ENCODE results near the gene KIF5A. TPM values are rescaled to one million over a fixed set of nuclear protein-coding genes. Genes with fewer than 3 reads are reported as not detected.
A peak's percentile ranks its signal among the peaks of the same experiment; 100 is the strongest.

Gene KIF5A
- total RNA-seq, 1 donor from 2014 or later = 0.16 TPM

DNA sequence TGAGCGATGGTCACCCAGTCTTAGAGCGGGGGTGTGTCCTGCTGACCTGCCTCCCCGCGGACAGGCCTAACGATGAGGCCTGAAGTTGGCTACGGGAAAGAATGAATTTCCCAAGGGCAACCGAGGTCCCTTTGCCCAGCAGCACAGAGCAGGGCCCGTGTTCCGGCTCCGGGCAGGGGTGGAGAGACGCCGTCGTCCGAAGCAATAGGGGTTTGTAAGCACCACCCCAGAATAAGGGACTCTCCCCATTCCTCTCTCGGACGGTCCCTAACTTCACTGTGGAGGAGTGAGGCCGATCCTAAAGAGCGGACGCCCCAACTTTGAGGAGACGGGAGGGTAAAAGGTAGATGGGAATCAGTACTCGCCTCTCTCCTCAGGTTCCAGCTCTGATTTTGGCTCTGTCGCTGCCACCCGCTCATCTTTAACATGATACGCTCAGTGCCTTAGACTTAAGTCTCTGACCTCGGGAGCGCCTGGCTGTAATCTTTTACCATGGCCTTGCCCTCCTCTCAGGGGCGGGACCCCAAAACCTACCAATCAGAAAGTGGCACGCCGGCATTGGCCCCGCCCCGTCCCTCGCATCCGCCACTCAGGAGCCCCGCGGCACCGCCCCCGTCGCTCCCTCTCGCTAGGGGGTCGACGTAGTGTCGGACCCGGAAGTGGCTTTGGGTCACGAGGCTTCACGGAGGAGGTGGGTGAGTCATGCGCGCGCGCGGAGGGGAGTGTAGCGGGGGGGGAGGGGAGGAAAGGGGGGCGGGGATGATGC lies 29.6 kb upstream of the KIF5A start, which contains the start of gene DDIT3:
Gene DDIT3, minus strand, starts transcription at position 462 of the 766 bp plus-strand sequence. CDS start 3,108 bp downstream, outside the sequence.
- ATAC-seq = peak; percentile 81

DNA sequence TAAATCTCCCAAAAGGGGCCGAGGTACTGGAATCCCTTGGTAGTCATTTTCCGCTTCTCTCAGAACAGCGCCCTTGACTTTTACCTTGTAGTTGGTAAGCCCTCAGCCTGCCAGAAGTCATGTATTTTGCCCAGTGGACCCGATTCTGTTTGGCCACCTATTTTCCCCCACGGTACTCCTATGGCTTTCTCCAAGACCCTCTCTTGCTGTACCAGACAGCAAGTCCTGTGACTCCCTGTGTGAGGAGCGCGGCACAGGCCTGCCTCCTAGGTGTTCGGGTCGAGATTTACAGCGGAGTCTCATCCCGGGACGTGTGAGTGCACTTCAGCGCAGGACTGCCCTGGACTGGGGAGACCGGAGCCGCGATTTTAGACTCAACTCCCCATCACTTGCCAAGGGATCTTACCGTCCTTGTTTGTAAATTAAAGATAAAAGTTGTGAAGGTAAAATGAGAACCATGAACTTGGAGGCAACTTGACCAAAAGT lies 28.3 kb upstream of the KIF5A start:
- ATAC-seq = no peak

DNA sequence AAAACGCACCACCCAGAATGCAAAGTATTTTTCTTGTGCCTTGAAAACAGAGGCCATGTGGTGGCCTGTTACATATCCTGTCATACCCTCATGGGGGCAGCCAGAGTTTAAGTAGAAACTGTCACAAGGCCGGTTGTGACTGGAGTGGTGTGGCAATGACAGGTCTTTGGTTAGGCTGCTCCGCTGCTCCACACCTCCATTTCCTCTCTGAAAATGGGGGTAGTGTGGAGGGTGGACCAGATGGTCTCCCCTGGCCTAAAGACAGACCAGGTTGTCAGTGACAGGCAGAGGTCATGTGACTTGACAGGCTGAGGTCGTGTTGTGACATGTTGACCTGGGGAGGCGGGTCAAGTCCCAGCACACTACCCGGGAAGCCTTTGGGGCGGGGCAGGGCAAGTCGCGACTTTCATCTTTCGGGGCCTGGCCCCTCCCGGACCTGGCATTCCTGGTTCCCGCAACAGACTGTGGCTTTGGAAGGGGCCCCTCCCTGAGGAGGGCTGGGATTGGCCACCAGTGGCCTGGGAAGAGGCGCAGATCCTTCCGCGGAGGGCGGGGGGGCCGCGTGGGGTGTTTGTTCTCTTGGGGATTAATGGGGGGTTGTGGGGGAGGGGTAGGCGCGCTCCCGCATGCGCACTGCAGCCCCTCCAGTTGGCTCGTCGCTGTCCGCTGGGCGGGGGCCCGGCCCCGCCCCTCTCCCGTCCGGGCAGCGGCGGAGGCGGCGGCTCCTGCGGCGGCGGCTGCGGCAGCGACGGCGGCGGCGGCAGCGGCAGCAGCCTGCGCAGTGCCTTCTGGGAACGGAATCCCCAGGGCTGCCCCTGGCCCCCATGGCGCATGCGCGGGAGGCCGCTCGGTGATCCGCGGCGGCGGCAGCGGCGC lies 27.6 kb upstream of the KIF5A start, which contains the start of gene MBD6:
Gene MBD6, plus strand, starts transcription at position 814 of the 876 bp plus-strand sequence. CDS start 1,480 bp downstream, outside the sequence.
- peak; percentile 64 for ATAC-seq

DNA sequence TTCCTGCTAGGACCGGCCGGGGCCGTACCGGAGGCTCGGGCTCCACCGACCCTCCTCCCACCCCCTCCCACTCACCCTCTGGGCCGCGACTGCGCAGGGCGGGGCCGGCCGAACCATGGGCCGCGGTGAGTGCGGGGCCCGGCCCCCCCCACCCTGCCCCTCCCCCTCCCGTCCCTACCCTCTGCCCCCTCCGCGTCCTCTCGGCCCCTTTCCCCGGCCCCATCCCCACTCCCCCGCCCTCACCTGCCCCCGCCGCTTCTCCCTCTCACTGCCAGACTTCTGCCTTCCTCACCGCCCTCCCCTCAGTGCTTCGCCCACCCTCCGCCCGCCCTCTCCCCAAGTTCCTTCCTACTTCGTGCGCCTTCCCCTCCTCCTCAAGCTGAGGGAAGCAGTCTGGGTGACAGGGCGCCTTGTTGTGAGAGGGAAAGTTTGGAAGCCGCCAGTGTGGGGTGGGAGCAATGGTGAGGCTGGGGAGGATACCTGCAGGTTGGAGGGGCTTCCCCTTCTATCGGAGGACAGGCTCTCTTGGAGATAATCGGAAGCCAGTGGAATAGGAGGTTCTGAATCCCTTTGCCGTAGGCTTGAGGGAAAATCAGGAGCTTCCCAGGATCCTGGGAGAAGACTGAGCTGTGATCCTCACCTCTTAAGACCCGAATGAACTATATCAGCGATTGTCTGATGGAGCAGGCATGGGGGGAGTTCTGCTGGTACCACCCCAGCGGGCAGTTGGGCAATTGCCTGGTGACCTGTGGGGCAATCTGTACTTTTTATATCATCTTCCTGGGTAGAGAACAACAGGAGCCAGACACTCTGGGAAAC lies 26.7 kb upstream of the KIF5A start:
- ATAC-seq = no peak

DNA sequence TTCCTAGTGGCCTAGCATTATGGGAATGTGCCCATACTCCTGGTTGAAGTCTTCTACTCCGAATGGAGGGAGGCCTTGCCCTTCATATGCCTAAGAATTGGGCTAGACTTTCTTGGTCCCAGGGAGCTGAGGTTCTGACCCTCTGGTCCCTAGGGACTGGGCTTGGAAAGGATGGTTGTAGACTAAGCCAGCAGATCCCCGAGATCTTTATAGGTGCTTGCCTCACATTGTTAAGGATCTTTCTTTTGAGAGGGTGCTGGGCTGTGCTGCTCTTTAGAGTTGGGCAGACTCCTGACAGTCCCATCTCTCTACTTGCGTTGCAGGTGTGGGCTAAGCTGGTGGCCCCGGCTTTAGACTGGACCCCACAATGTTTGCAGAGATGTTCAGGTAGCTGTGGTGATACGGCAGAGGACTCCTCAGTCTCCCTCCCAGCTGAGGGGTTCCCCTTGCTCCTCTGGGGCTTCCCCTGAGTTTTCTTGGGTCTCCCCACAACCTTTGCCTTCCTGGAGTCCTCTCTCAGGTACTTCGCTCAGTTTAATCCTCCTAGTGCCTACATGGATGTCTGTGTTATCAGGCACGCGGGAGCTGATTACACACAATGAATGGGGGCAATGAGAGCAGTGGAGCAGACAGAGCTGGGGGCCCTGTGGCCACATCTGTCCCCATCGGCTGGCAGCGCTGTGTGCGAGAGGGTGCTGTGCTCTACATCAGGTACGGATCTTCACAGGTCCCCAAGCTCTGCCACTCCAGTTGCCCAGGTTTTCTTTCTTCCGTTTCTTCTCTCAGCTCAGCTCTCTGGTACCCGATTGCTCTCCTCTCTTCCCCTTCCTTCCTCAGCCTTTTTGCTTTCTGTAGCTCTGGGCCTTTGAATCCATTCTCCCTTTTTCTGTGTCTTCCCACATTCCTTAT lies 25.9 kb upstream of the KIF5A start:
- no peak for ATAC-seq

DNA sequence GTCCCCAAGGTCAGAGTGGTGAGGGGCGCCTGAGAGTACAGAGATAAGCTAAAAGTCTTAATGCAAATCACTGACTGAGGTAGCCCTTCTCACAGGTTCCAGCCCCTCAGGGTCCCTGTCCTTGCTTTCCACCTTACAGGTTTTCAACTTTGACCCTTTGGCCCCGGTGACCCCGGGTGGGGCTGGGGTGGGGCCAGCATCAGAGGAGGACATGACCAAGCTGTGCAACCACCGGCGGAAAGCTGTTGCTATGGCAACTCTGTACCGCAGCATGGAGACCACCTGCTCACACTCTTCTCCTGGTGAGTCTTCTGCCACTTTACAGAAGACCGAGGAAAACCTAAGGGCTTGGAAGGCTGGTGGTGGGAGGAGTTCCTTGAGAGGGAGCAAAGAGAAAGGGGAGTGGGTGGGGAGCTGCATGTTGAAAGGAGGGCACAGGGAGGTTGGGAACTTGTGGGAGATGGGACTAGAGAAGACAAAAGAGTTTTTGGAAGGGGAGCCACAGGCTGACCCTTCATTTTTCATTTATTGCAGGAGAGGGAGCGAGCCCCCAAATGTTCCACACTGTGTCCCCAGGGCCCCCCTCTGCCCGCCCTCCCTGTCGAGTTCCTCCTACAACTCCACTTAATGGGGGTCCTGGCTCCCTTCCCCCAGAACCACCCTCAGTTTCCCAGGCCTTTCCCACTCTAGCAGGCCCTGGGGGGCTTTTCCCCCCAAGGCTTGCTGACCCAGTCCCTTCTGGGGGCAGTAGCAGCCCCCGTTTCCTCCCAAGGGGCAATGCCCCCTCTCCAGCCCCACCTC lies 24.8 kb upstream of the KIF5A start:
- ATAC-seq = no peak

DNA sequence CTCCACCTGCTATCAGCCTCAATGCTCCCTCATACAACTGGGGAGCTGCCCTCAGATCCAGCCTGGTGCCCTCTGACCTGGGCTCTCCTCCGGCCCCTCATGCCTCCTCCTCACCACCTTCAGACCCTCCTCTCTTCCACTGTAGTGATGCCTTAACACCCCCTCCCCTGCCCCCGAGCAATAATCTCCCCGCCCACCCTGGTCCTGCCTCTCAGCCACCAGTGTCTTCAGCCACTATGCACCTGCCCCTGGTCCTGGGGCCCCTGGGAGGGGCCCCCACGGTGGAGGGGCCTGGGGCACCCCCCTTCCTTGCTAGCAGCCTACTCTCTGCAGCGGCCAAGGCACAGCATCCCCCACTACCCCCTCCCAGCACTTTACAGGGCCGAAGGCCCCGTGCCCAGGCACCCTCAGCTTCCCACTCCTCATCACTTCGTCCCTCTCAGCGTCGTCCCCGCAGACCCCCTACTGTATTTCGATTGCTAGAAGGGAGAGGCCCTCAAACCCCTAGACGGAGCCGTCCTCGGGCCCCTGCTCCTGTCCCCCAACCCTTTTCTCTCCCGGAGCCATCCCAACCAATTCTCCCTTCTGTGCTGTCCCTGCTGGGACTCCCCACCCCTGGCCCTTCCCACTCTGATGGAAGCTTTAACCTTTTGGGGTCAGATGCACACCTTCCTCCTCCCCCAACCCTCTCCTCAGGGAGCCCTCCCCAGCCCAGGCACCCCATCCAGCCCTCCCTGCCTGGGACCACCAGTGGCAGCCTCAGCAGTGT lies 24.0 kb upstream of the KIF5A start:
- ATAC-seq = no peak

DNA sequence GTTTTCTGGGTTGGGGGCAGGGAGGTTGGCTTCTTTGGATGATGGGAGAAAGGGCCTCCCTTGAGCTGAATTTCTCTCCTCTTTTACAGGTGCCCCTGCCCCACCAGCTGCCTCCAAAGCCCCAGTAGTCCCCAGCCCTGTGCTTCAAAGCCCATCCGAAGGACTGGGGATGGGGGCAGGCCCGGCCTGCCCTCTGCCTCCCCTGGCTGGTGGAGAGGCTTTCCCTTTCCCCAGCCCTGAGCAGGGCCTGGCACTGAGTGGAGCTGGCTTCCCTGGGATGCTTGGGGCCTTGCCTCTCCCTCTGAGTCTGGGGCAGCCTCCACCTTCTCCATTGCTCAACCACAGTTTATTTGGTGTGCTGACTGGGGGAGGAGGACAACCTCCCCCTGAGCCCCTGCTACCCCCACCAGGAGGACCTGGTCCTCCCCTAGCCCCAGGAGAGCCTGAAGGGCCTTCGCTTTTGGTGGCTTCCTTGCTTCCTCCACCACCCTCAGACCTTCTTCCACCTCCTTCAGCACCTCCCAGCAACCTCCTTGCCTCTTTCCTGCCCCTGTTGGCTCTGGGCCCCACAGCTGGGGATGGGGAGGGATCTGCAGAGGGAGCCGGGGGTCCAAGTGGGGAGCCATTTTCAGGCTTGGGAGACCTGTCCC lies 23.2 kb upstream of the KIF5A start:
- ATAC-seq = no peak

DNA sequence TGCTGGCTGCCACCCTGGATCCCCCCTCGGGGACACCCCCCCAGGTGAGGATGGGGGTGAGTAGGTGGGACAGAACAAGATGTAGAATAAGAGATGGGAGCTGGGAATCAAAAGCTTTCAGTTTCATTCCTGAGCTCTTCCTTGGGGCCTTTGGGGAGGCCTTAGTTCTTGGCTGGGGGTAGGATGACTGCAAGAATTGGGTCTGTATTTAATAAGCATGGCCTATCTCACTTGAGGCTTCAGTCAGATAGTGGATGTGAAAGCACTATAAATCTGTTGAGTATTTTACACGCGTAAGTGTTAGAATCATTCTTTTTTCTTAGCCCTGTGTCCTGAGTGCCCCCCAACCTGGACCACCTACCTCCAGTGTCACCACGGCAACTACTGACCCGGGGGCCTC lies 22.7 kb upstream of the KIF5A start:
- ATAC-seq = no peak

DNA sequence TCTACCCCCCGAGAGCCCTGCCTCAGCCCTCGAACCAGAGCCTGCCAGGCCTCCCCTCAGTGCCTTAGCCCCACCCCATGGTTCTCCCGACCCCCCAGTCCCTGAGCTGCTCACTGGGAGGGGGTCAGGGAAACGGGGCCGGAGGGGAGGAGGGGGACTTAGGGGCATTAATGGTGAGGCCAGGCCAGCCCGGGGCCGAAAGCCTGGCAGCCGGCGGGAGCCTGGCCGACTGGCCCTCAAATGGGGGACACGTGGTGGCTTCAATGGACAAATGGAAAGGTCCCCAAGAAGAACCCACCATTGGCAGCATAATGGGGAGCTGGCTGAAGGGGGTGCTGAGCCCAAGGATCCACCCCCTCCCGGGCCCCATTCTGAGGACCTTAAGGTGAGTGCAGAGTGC lies 21.7 kb upstream of the KIF5A start:
- no peak for ATAC-seq

DNA sequence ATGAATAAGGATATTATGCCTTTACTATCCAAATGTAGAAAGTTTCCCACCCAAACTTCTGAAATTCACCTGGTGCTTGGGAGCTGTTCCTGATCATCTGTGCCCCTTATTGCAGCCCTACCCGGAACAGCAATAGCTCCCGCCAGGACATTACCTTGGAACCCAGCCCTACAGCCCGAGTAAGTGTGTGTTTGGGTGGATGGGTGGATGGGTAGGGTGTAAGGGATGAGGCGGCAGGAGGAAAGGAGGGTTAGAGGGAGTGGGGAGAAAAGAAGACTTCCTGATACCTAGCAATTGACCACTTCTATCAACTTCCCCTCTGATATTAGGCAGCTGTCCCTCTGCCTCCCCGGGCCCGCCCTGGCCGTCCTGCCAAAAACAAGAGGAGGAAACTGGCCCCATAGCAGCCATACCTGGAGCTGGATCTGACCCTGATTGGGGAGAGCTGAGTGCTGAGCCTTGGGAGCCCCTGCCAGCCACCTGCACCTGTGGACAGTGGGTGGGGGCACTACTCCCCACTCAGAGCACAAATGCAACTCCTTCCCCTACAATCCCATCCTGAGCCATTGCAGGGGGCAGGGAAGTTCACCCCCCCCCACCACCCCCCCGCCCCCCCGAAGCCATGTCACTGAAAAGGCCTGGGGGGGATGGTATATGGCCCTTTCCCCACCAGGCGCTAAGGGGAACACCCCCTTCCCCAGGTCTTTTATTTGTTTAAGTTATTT lies 20.9 kb upstream of the KIF5A start:
- ATAC-seq = no peak

DNA sequence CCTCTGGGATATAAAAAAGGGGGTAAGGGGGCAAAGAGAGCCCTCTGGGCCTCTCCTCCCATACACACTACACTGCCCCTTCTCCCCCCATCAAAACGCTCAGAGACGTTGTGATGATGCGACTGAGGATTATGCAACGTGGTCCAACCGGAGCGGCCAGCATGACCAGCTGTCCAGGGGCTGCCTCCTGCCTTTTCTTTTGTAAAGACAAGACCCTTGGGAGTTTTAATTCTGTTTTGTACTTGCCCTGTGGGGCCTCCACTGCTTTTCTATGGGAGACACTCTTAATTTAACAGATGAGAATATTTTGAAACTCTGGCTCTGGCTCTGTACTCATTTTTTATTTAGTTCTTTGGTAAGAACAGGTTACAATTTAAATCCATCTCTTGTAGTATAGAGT lies 20.0 kb upstream of the KIF5A start:
- ATAC-seq = no peak

DNA sequence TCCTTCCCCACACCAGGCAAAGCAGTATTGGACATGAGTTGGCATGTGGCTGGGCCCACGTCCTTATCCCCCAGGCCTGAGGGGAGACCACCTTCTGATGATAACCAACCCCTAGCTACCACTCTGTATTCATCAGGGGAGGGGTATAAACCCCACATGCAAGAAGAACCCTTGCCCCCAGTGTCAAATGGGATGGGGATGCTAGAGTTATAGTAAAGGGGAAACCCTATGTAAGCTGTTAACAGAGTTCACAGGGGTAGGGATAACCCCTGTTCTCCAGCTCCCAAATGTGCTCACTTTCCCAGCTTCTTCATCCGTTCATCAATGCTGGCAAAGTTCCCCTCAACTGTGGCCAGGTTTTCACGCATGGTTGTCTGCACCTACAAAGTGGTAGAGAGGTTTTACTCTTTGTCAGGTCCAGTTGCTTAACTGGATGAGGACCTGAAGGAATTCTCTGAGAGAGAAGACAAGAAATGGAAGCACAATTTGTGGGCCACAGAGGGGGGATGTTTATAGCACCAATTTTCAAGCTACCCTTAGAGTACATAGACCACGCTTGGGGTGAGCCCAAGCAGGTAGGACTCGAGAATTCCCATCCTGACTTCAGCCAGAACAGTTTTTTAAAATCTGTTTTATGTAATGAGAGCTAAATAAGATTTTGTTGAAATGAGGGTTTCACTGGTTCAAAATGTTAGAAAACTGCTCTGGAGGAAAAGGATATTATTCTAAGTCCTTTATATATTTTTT lies 19.3 kb upstream of the KIF5A start:
- no peak for ATAC-seq

DNA sequence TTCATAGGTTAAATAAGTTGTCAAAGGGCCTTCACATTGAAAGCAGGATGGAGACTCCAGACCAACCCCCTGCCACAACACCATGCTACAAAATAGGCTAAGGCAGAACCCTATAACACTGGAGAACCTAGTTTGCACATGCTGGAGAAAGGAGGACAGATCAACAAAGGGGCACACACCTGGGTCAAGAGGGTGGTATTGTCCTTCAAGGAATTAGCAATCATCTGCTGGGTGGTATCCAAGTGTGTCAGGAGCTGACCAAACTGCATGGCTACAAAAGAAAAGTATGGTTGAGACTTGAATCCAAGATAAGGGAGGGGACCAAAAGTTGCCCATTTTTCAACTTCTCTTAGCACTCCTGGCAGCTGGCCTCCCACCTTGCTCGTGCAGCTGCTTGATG lies 18.0 kb upstream of the KIF5A start:
- no peak for ATAC-seq

DNA sequence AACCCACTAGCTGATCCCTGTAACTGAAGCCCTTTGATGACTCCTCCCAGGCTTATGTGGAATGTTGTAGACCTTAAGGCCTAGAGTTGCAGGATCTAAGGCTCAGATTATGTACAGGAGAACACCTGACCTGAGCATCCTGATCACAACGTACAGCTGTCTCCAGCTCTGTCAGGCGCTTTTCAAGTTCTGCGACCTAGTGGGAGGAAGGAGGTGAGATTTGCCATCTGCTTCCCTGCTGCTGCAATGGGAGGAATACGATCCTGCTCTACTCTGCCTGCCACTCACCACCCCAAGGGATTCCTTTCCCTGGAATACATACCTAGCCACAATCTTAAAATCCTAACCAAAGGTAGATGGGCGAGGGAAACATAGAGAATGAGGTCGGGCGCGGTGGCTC lies 16.7 kb upstream of the KIF5A start:
- no peak for ATAC-seq

DNA sequence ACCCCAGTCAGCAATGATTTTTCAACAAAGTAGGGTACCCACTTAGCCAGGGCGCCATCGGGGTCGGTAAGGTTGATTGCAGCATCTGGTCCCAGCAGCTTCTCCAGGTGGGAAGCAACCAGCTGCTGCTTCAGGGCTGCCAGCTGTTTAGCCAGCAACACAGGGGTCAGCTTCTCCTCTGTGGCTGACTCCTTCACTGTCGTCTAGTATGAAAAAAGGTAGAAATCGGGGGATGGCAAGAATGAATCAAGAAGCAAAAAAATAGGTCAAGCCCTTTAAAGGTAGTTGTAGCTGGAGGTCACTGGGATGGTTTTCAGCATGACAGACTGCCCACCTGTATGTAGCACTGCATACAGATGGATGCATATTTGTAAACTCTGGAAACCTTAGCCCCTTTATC lies 15.6 kb upstream of the KIF5A start:
- ATAC-seq = no peak

DNA sequence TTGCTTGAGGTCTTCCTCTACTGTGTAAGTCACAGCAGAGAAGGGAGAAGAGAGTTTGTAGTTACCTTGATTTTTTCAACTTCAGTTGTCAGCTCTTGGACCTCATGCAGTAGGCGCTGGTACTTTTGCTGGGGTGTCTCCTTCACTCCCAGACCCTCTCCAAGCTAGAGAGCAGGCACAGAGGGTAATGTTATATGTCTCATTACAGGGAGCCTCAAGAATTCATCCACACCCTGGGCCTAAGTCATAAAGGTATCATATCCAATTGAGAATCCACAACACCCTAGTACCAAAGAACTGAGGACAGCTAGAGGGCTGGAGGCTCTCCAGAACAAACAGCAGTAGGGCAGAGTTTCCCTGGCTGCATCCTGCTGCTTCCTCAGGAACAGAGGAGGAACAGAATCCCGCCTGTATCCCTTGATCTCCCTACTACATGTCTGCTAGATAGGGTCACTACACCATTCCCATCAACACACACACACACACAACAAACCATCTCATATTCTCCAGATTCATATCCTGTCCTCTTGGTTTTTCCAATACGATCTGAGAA lies 14.8 kb upstream of the KIF5A start:
- no peak for ATAC-seq
